ENCODE data around the gene CYTH3. TPM values are rescaled to one million over a fixed set of nuclear protein-coding genes. Genes with fewer than 3 reads are reported as not detected.

The CYTH3 gene
- total and polyA plus RNA-seq, 2 of the 13 experiments (the other 11 are each of a cell fraction or from before 2014, with no cell fraction given): 3.1 to 3.8 TPM

DNA sequence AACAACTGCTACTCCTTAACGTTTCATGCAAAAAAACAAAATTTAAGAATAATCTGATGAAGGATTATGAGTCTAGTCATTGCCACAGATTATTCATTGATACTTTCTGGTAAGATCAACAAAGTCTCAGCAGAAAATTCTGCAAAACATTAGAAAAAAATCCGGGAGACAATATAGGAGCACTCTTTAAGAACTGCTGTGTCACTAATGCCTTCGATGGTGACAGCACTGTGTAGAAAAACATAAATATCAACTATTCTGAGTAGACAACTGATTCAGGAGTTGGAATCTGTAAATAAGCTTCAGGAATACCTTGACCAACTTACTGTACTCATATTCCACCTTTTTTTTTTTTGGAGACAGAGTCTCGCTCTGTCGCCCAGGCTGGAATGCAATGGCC is 69.0 kb downstream of the CYTH3 start:
- Histone ChIP-seq H3K27me3 (ENCODE audit: control insufficient read depth in 1 of 2, insufficient read depth in 2 of 2, low read length in 2 of 2) (no peaks in the 10 kb centered on the region), H3K4me1 (ENCODE audit: insufficient read depth, low read length) (no peaks in the 10 kb centered on the region), H3K4me2 (ENCODE audit: low read depth, low read length) (no peak overlapping the region), H3K9ac (ENCODE audit: insufficient read depth, low read depth, low read length) (no peak overlapping the region), H3K9me3 (ENCODE audit: low read length) (no peaks in the 10 kb centered on the region), H2AFZ (ENCODE audit: low read length) (no peak overlapping the region), H3K79me2 (ENCODE audit: insufficient read depth, low read length) (no peaks in the 10 kb centered on the region), H3K27ac (ENCODE audit: extremely low read length, insufficient read depth, low read length) (no peak overlapping the region), H3K4me3 (replicated peaks in 1 of 3; ENCODE audit: insufficient read depth in 1 of 3, low read depth in 2 of 3, low read length in 3 of 3) (no peak overlapping the region), H3K36me3 (replicated peaks in 1 of 2; ENCODE audit: control insufficient read depth in 1 of 2, insufficient read depth in 2 of 2, low read length in 2 of 2) (no peaks in the 10 kb centered on the region), H4K20me1 (ENCODE audit: insufficient read depth, low read length) (no peaks in the 10 kb centered on the region; the same call in 1 of the 2 replicates)
- CTCF ChIA-PET (ENCODE audit: low intra/inter-chr PET ratio, low total read pairs): no interaction called here
- FAIRE-seq (no peak), DNase-seq (ENCODE audit: low spot score) (no peak), ATAC-seq (no peak)
- POLR2A ChIA-PET: no interaction called here
- 74% methylated on average over 5 of the region's 5 CpGs for WGBS (ENCODE audit: low lambda C conversion rate)
- TF ChIP-seq U2AF1 (optimal IDR thresholded peaks at IDR 0.05; ENCODE audit: low read depth, low read length) (no peak), NFYC (CRISPR knock-in tag; IDR thresholded peaks at IDR 0.05) (no peak), SP1 (IDR thresholded peaks at IDR 0.05) (no peak), SP1 (CRISPR knock-in tag; IDR thresholded peaks at IDR 0.05) (no peak), FOSL2 (CRISPR knock-in tag; IDR thresholded peaks at IDR 0.05) (no peak), MTA1 (CRISPR knock-in tag; IDR thresholded peaks at IDR 0.05; ENCODE audit: borderline replicate concordance) (no peak)
- TF ChIP-seq, protein P1, sequence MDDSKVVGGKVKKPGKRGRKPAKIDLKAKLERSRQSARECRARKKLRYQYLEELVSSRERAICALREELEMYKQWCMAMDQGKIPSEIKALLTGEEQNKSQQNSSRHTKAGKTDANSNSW (CRISPR knock-in tag; IDR thresholded peaks at IDR 0.05; ENCODE audit: borderline replicate concordance): no peak
- TF ChIP-seq, protein P2, sequence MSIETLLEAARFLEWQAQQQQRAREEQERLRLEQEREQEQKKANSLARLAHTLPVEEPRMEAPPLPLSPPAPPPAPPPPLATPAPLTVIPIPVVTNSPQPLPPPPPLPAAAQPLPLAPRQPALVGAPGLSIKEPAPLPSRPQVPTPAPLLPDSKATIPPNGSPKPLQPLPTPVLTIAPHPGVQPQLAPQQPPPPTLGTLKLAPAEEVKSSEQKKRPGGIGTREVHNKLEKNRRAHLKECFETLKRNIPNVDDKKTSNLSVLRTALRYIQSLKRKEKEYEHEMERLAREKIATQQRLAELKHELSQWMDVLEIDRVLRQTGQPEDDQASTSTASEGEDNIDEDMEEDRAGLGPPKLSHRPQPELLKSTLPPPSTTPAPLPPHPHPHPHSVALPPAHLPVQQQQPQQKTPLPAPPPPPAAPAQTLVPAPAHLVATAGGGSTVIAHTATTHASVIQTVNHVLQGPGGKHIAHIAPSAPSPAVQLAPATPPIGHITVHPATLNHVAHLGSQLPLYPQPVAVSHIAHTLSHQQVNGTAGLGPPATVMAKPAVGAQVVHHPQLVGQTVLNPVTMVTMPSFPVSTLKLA (IDR thresholded peaks at IDR 0.05): no peak
- in situ Hi-C loops (cut with HindIII; ENCODE audit: extremely low pct_ligation_motif_present, low pct_unique_long_range_greater_than_20kb): no loop called here
- intact Hi-C loops (cut with micrococcal nuclease; ENCODE audit: unreplicated experiment): no loop called here
- BruUV-seq (replicated peaks): no TSS peak

DNA sequence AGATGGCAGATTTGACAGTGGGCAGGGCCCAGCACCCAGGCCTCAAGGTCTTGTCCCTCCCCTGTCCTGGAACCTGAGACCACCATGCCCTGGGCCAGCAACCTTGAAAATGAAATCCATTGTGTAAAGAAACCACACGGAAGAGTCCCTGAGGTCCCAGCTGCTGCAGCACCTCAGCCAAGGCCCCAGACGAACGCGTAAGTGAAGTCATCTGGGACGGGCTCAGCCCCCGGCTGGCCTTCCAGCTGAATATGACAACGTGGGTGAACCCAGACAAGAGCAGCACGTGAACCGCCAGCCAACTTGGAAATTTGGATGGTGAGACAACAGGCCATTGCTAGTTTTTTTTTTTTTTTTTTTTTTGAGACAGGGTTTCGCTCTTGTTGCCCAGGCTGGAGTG is 70.3 kb downstream of the CYTH3 start:
- Histone ChIP-seq H3K9ac (ENCODE audit: insufficient read depth, low read depth, low read length) (no peak overlapping the region), H3K36me3 (replicated peaks in 1 of 2; ENCODE audit: control insufficient read depth in 1 of 2, insufficient read depth in 2 of 2, low read length in 2 of 2) (no peaks in the 10 kb centered on the region), H2AFZ (ENCODE audit: low read length) (no peak overlapping the region), H3K4me1 (ENCODE audit: insufficient read depth, low read length) (no peaks in the 10 kb centered on the region), H3K79me2 (ENCODE audit: insufficient read depth, low read length) (no peaks in the 10 kb centered on the region), H3K9me3 (ENCODE audit: low read length) (no peaks in the 10 kb centered on the region), H3K4me2 (ENCODE audit: low read depth, low read length) (no peak overlapping the region), H3K27ac (ENCODE audit: extremely low read length, insufficient read depth, low read length) (no peak overlapping the region), H3K4me3 (replicated peaks in 1 of 3; ENCODE audit: insufficient read depth in 1 of 3, low read depth in 2 of 3, low read length in 3 of 3) (no peak overlapping the region), H3K27me3 (ENCODE audit: control insufficient read depth in 1 of 2, insufficient read depth in 2 of 2, low read length in 2 of 2) (no peaks in the 10 kb centered on the region), H4K20me1 (ENCODE audit: insufficient read depth, low read length) (no peaks in the 10 kb centered on the region; the same call in 1 of the 2 replicates)
- POLR2A ChIA-PET: no interaction called here
- FAIRE-seq (no peak), ATAC-seq (no peak), DNase-seq (ENCODE audit: low spot score) (no peak)
- no TSS peak for BruUV-seq (replicated peaks)
- CTCF ChIA-PET (ENCODE audit: low intra/inter-chr PET ratio, low total read pairs): no interaction called here
- in situ Hi-C loops (cut with HindIII; ENCODE audit: extremely low pct_ligation_motif_present, low pct_unique_long_range_greater_than_20kb) (no loop called here), intact Hi-C loops (cut with micrococcal nuclease; ENCODE audit: unreplicated experiment) (no loop called here)
- WGBS (ENCODE audit: low lambda C conversion rate): 77% methylated on average over 10 of the region's 10 CpGs
- TF ChIP-seq ZNF264 (CRISPR knock-in tag; IDR thresholded peaks at IDR 0.05): no peak
- no peak for TF ChIP-seq CENPX (CRISPR knock-in tag; IDR thresholded peaks at IDR 0.05)
- TF ChIP-seq MTF1 (CRISPR knock-in tag; IDR thresholded peaks at IDR 0.05): no peak
- TF ChIP-seq, protein P3, sequence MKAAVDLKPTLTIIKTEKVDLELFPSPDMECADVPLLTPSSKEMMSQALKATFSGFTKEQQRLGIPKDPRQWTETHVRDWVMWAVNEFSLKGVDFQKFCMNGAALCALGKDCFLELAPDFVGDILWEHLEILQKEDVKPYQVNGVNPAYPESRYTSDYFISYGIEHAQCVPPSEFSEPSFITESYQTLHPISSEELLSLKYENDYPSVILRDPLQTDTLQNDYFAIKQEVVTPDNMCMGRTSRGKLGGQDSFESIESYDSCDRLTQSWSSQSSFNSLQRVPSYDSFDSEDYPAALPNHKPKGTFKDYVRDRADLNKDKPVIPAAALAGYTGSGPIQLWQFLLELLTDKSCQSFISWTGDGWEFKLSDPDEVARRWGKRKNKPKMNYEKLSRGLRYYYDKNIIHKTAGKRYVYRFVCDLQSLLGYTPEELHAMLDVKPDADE (CRISPR knock-in tag; IDR thresholded peaks at IDR 0.05): no peak
- no peak for TF ChIP-seq TEAD3 (CRISPR knock-in tag; optimal IDR thresholded peaks at IDR 0.05; ENCODE audit: borderline replicate concordance)
- TF ChIP-seq, protein P4, sequence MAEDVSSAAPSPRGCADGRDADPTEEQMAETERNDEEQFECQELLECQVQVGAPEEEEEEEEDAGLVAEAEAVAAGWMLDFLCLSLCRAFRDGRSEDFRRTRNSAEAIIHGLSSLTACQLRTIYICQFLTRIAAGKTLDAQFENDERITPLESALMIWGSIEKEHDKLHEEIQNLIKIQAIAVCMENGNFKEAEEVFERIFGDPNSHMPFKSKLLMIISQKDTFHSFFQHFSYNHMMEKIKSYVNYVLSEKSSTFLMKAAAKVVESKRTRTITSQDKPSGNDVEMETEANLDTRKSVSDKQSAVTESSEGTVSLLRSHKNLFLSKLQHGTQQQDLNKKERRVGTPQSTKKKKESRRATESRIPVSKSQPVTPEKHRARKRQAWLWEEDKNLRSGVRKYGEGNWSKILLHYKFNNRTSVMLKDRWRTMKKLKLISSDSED (CRISPR knock-in tag; IDR thresholded peaks at IDR 0.05): no peak
- no peak for TF ChIP-seq KAT7 (CRISPR knock-in tag; IDR thresholded peaks at IDR 0.05; ENCODE audit: borderline replicate concordance)
- TF ChIP-seq ATF7-NPFF (CRISPR knock-in tag; IDR thresholded peaks at IDR 0.05; ENCODE audit: low read depth): no peak
- no peak for TF ChIP-seq ADNP (CRISPR knock-in tag; IDR thresholded peaks at IDR 0.05)
- no peak for TF ChIP-seq ZNF260 (CRISPR knock-in tag; IDR thresholded peaks at IDR 0.05; ENCODE audit: borderline replicate concordance, low read depth)
